Dedifferentiated amniotic fluid mesenchymal stem cell (primary cell): ENCODE data around the gene FAM3C.

Experiments
- DNase-seq: peaks from one replicate; pipeline ENCODE4 v3.0.0-alpha.2; 2016; ENCODE audit errors: extremely low spot score

The FAM3C gene

DNA sequence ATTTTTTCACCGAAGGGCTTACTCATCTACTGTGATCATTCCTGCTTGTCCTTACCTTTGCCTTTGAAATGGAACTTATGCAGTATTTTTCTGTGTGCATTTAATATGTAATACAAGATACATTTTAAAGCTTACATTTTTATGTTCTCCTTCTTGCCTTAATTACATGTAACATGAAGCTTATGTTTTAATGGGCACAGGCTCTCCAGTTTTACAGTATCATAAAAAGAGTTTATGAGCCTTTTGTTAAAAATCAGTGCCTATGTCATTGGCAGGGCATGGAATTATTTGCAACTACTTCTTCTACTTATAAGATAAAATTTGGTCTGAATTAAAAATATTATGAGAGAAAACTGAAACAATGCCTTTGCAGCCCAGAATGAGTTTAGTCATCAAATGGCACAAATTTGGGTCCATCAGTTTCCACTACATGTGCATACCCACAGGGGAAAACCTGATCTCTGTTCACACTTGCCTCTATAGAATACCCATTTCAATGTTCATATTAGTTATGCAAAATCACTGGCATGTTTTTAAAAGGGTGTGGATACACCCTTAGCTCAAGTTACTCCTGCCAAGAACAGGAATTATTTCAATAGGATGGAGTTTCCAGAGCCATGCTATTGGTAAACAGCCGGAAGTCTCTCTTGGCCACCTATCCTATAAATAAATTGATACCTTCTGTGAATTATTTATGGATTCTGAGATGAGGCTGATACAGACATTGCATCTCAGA, 95.3 kb downstream of the FAM3C start:
- no peak for DNase-seq
